ENCODE results near the gene SLC51B. TPM values are rescaled to one million over a fixed set of nuclear protein-coding genes. Genes with fewer than 3 reads are reported as not detected.
"Not testable (repeated sequence)": the region's sequence is repeated elsewhere in the genome, so short reads cannot be mapped to it uniquely, and the experiment has no call there.

The SLC51B gene
- total RNA-seq, 1 experiment from 2014 or later, result not detected

- no peak for DNase-seq (ENCODE audit: low read depth)
These were observed 20.9 kb downstream of the SLC51B start for GRCh38 chr15:65066001-65066634.

- no peak for DNase-seq (ENCODE audit: low read depth)
These were observed 21.6 kb downstream of the SLC51B start for GRCh38 chr15:65066635-65067316.

- DNase-seq (ENCODE audit: low read depth), result no peak
These were observed 22.1 kb downstream of the SLC51B start for GRCh38 chr15:65067317-65067644.

- DNase-seq (ENCODE audit: low read depth), result no peak
These were observed 22.6 kb downstream of the SLC51B start, which contains the start of gene RASL12 for GRCh38 chr15:65067645-65068402. Gene RASL12 (minus strand): TSS chr15:65067991. CDS start chr15:65067835, 156 bp downstream.

GRCh38 chr15:65068403-65068788, 23.2 kb downstream of the SLC51B start:
- DNase-seq (ENCODE audit: low read depth), result no peak

- peak; percentile 83 for DNase-seq (ENCODE audit: low read depth)
These were observed 24.0 kb downstream of the SLC51B start for GRCh38 chr15:65069179-65069578.

- no peak for DNase-seq (ENCODE audit: low read depth)
These were observed 24.8 kb downstream of the SLC51B start for GRCh38 chr15:65069779-65070546.

- no peak for DNase-seq (ENCODE audit: low read depth)
These were observed 26.2 kb downstream of the SLC51B start for GRCh38 chr15:65071381-65071811.

- peak; percentile 34 for DNase-seq (ENCODE audit: low read depth)
These were observed 26.8 kb downstream of the SLC51B start for GRCh38 chr15:65072027-65072426.

GRCh38 chr15:65072617-65073016, 27.4 kb downstream of the SLC51B start:
- no peak for DNase-seq (ENCODE audit: low read depth)

- DNase-seq (ENCODE audit: low read depth), result not testable (repeated sequence)
These were observed 29.8 kb downstream of the SLC51B start for GRCh38 chr15:65074946-65075345.

- DNase-seq (ENCODE audit: low read depth), result not testable (repeated sequence)
These were observed 30.6 kb downstream of the SLC51B start for GRCh38 chr15:65075607-65076395.

GRCh38 chr15:65076486-65077290, 31.5 kb downstream of the SLC51B start, which contains the start of gene KBTBD13:
Gene KBTBD13 (plus strand): TSS chr15:65076746. CDS start chr15:65076816, 70 bp downstream.
- DNase-seq (ENCODE audit: low read depth), result no peak

GRCh38 chr15:65077291-65077980, 32.2 kb downstream of the SLC51B start:
- DNase-seq (ENCODE audit: low read depth), result no peak

GRCh38 chr15:65077981-65078352, 32.8 kb downstream of the SLC51B start:
- peak; percentile 62 for DNase-seq (ENCODE audit: low read depth)

- no peak for DNase-seq (ENCODE audit: low read depth)
These were observed 34.4 kb downstream of the SLC51B start for GRCh38 chr15:65079580-65079979.

GRCh38 chr15:65081270-65081669, 36.1 kb downstream of the SLC51B start:
- no peak for DNase-seq (ENCODE audit: low read depth)

- no peak for DNase-seq (ENCODE audit: low read depth)
These were observed 36.6 kb downstream of the SLC51B start for GRCh38 chr15:65081758-65082157.

- no peak for DNase-seq (ENCODE audit: low read depth)
These were observed 37.2 kb downstream of the SLC51B start for GRCh38 chr15:65082303-65082953.

Data from RPMI7951 (cell line).